Stomach smooth muscle (tissue), 2 donors: ENCODE results near the gene MAP1A.

Source experiments
- H3K27ac ChIP-seq: one replicate; pipeline ENCODE4 v1.7.0; 2013; ENCODE audit warnings: mild to moderate bottlenecking, low read length, inconsistent platforms
- H3K27me3 ChIP-seq, 2 donors: one replicate each; pipeline ENCODE4 v1.7.0; 2013; ENCODE audit warnings: low read length in 2 of 2; ENCODE audit not compliant: insufficient read depth in 2 of 2, control insufficient read depth in 1 of 2
- H3K36me3 ChIP-seq, 2 donors: one replicate each; pipeline ENCODE4 v1.7.0; 2013; ENCODE audit warnings: low read length in 2 of 2; ENCODE audit not compliant: control insufficient read depth in 2 of 2, insufficient read depth in 2 of 2
- H3K4me1 ChIP-seq: one replicate; pipeline ENCODE4 v1.7.0; 2013; ENCODE audit warnings: low read length; ENCODE audit not compliant: control insufficient read depth, insufficient read depth
- H3K4me3 ChIP-seq, 2 donors: one replicate each; pipeline ENCODE4 v1.7.0; 2013; ENCODE audit warnings: low read length in 2 of 2
- H3K9ac ChIP-seq, 2 donors: one replicate each; pipeline ENCODE4 v1.7.0; 2013; ENCODE audit warnings: low read length in 2 of 2, mild to moderate bottlenecking in 1 of 2
- H3K9me3 ChIP-seq, 2 donors: one replicate each; pipeline ENCODE4 v1.7.0; 2013; ENCODE audit warnings: low read length in 2 of 2; ENCODE audit not compliant: control insufficient read depth in 2 of 2
- donor health status: healthy.
- donor health status: Pancreatic carcinoma.

MAP1A gene

DNA sequence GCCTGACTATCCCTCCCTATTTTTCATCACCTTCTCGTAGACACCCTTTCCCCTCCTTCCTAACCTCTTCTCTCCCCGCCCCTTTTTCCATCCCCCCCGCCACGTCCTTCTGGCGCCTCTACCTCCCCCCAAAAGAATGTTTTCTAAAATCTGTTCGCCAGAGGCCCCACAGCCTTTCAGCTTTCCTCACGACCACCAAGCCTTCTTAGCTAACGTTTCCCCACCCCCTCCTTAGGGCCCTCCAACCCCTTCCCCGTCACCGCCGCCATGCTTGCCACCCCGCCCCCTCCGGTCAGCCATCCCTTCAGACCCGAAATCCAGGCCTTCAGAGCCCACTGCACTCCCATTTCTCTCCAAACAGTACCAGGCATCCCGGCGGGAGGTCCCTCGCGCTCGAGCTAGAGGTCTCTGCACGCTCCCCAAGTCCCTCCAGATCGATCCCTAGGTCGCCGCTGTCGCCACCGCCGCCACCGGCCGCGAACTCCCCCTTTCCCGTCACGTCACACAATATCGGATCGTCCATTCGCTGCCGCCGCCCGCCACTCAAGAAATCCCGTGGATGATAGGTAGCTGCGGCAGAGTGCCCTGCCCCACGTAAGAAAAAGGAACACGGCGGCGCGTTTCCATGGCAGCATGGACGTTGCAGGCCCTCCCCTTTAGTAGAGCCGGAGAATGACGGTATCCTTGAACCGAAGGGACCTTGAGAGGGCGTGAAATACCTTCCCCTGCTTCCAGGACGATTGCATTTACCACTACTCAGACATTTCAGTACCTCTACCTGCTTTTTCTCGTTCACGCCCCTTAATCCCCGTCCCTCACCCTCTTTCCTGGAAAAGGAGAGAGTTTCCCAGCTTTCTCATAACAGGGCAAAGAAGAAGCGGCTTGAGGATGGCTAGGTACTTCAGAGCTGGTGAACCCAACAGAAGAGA is 24.5 kb upstream of the MAP1A start, which contains the start of gene TP53BP1:
TSS of gene TP53BP1 (minus strand) at position 484 of the 929 bp plus-strand sequence. CDS start at position 371, 113 bp downstream.
- Histone ChIP-seq H3K9ac (peak within 1 kb of the TSS; percentile 79 to 88), H3K4me3 (peak within 1 kb of the TSS; percentile 72 to 97), H3K4me1 (peaks cover 13% of the 10 kb centered on the region), H3K36me3 (peaks cover 5 to 16% of the 10 kb centered on the region in 2 donors), H3K9me3 (no peaks in the 10 kb centered on the region), H3K27ac (peak within 1 kb of the TSS; percentile 64), H3K27me3 (no peaks in the 10 kb centered on the region)

GRCh38 chr15:43493703-43494472 is 23.5 kb upstream of the MAP1A start:
- peak overlapping the region; percentile 64 for H3K27ac ChIP-seq
- H3K27me3 ChIP-seq = no peaks in the 10 kb centered on the region
- H3K4me3 ChIP-seq = peak overlapping the region; percentile 72 to 97
- peaks cover under 1 to 12% of the 10 kb centered on the region in 2 donors for H3K36me3 ChIP-seq
- peaks cover 13% of the 10 kb centered on the region for H3K4me1 ChIP-seq
- H3K9ac ChIP-seq = peak overlapping the region; percentile 79 to 87
- no peaks in the 10 kb centered on the region for H3K9me3 ChIP-seq

GRCh38 chr15:43498990-43499389 is 18.4 kb upstream of the MAP1A start:
- Histone ChIP-seq H3K9me3 (no peaks in the 10 kb centered on the region), H3K36me3 (no peaks in the 10 kb centered on the region), H3K9ac (no peak overlapping the region), H3K27ac (no peak overlapping the region), H3K27me3 (no peaks in the 10 kb centered on the region), H3K4me1 (no peaks in the 10 kb centered on the region), H3K4me3 (no peak overlapping the region)

DNA sequence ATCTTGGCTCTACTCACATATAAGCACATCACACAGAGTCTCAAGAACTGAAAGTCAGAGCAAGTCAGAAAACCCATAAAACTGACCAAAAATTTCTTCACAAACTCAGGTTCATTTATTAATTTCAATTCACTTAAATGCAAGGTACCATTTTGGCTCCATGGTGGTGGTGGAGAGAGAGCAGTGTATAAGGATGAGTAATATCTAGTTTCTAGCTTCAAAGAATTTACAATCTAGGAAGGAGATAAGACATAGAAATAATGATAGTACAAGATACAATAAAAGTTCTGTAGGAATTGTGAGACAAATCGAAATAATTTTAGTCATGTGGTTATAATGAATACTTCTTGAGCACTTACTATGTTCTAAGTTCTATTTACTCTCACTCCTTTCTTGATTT is 17.8 kb upstream of the MAP1A start:
- H3K4me1 ChIP-seq = no peaks in the 10 kb centered on the region
- H3K27me3 ChIP-seq = no peaks in the 10 kb centered on the region
- no peaks in the 10 kb centered on the region for H3K9me3 ChIP-seq
- no peak overlapping the region for H3K4me3 ChIP-seq
- no peak overlapping the region for H3K27ac ChIP-seq
- H3K9ac ChIP-seq = no peak overlapping the region
- H3K36me3 ChIP-seq = no peaks in the 10 kb centered on the region

DNA sequence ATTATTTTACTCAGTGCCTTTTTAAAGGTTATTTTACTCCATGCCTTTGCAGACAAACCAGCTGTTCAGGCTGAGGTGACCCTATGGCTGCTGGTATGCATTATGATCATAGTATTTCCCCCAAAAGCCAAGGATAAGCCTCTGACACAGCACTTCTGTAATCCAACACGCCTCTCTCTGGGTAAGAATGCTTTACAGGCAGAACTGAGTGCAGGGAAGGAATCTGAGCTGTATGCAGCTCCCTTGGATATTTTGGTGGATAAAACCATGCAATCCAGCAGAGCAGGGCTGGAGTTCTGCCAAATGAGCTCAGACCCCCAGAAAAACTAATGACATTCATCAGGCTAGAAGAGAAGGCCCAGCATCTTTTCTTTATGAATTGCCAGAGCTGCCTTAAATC is 11.7 kb upstream of the MAP1A start:
- H3K4me3 ChIP-seq = no peak overlapping the region
- no peaks in the 10 kb centered on the region for H3K36me3 ChIP-seq
- H3K27me3 ChIP-seq = no peaks in the 10 kb centered on the region
- H3K4me1 ChIP-seq = peaks cover 17% of the 10 kb centered on the region
- no peaks in the 10 kb centered on the region for H3K9me3 ChIP-seq
- H3K27ac ChIP-seq = no peak overlapping the region
- H3K9ac ChIP-seq = no peak overlapping the region

- Histone ChIP-seq H3K36me3 (no peaks in the 10 kb centered on the region), H3K27me3 (no peaks in the 10 kb centered on the region), H3K9me3 (no peaks in the 10 kb centered on the region), H3K4me3 (no peak overlapping the region), H3K27ac (no peak overlapping the region), H3K4me1 (peaks cover 29% of the 10 kb centered on the region), H3K9ac (no peak overlapping the region)
Measured at GRCh38 chr15:43508421-43508820, 9.0 kb upstream of the MAP1A start.

GRCh38 chr15:43508991-43509659 is 8.3 kb upstream of the MAP1A start:
- Histone ChIP-seq H3K9me3 (no peaks in the 10 kb centered on the region), H3K27ac (peak overlapping the region; percentile 87), H3K27me3 (no peaks in the 10 kb centered on the region), H3K4me3 (peak overlapping the region; percentile 8 to 90), H3K36me3 (no peaks in the 10 kb centered on the region), H3K9ac (peak overlapping the region in 1 of 2 donors; percentile 15), H3K4me1 (peaks cover 29% of the 10 kb centered on the region)

DNA sequence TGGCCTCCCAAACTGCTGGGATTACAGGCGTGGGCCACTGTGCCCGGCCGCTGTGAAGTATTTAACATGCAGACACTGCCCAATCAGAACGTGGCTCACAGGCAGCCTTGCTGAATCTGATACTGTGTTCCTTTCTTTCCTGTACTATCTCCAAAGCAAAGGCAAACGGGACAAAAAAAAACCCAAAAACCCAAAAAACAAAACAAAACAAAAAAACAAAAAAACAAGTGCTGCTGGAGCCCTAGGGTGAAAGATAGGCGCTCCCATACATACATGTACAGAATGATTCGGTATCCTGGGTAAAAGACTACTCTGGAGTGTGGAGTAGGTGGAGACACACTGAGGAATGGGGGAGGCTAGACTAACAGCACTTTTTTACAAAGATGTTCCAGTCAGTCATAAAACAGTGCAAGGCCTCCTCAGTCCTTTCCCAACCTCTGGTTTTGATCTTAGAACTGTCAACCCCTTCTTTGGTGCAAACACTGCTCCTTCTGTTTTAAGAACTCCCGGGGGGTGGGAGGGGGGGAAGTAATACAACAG is 7.7 kb upstream of the MAP1A start:
- Histone ChIP-seq H3K9ac (peak overlapping the region; percentile 60 to 84), H3K4me1 (peaks cover 29% of the 10 kb centered on the region), H3K27me3 (no peaks in the 10 kb centered on the region), H3K36me3 (no peaks in the 10 kb centered on the region), H3K4me3 (peak overlapping the region; percentile 90 to 97), H3K9me3 (no peaks in the 10 kb centered on the region), H3K27ac (peak overlapping the region; percentile 87)

DNA sequence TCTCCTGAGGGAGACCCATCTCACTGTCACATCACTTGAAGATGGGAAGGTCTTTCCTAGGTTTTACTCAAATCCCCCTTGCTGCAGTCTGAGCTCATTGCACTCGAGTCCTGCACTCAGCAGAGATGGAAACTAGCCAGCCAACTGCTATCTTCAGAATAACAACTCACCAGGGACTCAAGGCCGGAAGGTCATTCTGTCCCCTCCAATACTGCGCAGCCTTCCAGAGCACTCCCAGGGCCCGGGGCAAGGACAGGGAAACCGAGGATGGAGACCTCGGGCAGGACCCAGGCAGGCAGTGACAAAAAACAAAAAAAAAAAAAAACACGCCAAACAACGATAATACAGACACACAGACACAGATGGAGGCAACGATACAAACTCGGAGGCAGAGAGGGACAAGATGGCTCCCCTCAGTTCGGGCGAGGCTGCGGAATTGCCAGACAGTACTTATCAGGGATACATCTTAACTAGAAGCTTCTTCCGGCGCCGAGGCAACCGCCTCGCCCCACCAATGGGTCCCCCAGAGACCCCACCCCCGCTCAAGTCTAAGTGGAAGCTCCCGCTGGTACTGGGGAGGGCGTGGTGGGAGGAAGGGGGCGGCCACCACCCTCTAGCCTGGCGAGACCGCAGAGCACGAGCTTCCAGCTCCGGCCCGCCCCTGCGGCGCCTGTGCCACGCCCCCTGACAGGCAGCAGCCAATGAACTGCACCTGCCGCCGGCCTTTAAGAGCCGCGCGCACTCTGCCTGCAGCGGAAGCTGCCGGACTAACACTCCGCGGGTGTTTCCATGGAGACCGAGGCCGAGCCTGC is 7.0 kb upstream of the MAP1A start:
- no peaks in the 10 kb centered on the region for H3K9me3 ChIP-seq
- H3K4me3 ChIP-seq = peak overlapping the region; percentile 90 to 97
- no peaks in the 10 kb centered on the region for H3K36me3 ChIP-seq
- peak overlapping the region; percentile 81 to 84 for H3K9ac ChIP-seq
- H3K27ac ChIP-seq = peak overlapping the region; percentile 87
- no peaks in the 10 kb centered on the region for H3K27me3 ChIP-seq
- peaks cover 30% of the 10 kb centered on the region for H3K4me1 ChIP-seq
